ENCODE data around the gene CDIP1. TPM values are rescaled to one million over a fixed set of nuclear protein-coding genes. Genes with fewer than 3 reads are reported as not detected.

CDIP1 gene
- total RNA-seq, 2 donors from 2014 or later, result 17.1 to 26.8 TPM

GRCh38 chr16:4520913-4521312 lies 17.7 kb downstream of the CDIP1 start:
- ATAC-seq (no peak), DNase-seq (no peak)
- intact Hi-C loops (cut with DNase I, micrococcal nuclease), result no loop called here

GRCh38 chr16:4519274-4520058 lies 19.1 kb downstream of the CDIP1 start:
- intact Hi-C loops (cut with DNase I, micrococcal nuclease), result loop anchor here in 1 of 2 donors (10.0 kb wide), 1 partner anchor 65 kb away; no protein-coding TSS in a partner anchor
- DNase-seq, result no peak
- no peak for ATAC-seq

- intact Hi-C loops (cut with DNase I, micrococcal nuclease), result loop anchor here in 1 of 2 donors (10.0 kb wide), 1 partner anchor 67 kb away; no protein-coding TSS in a partner anchor
- ATAC-seq (peak; percentile 46), DNase-seq (no peak)
Observed at GRCh38 chr16:4517812-4518680, 20.5 kb downstream of the CDIP1 start.

- ATAC-seq, result no peak
- intact Hi-C loops (cut with DNase I, micrococcal nuclease), result loop anchor here in 1 of 2 donors (10.0 kb wide), 1 partner anchor 69 kb away; no protein-coding TSS in a partner anchor
Observed at GRCh38 chr16:4515611-4516233, 22.9 kb downstream of the CDIP1 start.

GRCh38 chr16:4514606-4515005 lies 24.0 kb downstream of the CDIP1 start:
- no peak for ATAC-seq
- intact Hi-C loops (cut with DNase I, micrococcal nuclease), result loop anchor here in 1 of 2 donors (10.0 kb wide), 1 partner anchor 70 kb away; no protein-coding TSS in a partner anchor
- DNase-seq, result no peak

More at GRCh38 chr16:4515611-4516233, 22.9 kb downstream of the CDIP1 start:
- DNase-seq, result no peak

- ATAC-seq (no peak), DNase-seq (no peak)
- intact Hi-C loops (cut with DNase I, micrococcal nuclease), result loop anchor here in 1 of 2 donors (10.0 kb wide), 1 partner anchor 71 kb away; no protein-coding TSS in a partner anchor
Observed at GRCh38 chr16:4513881-4514280, 24.7 kb downstream of the CDIP1 start.

GRCh38 chr16:4513086-4513860 lies 25.3 kb downstream of the CDIP1 start:
- intact Hi-C loops (cut with DNase I, micrococcal nuclease), result loop anchor here in 1 of 2 donors (10.0 kb wide), 1 partner anchor 72 kb away; no protein-coding TSS in a partner anchor
- no peak for ATAC-seq
- DNase-seq, result no peak

GRCh38 chr16:4512473-4512872 lies 26.1 kb downstream of the CDIP1 start:
- DNase-seq, result no peak
- intact Hi-C loops (cut with DNase I, micrococcal nuclease), result loop anchor here in 1 of 2 donors (10.0 kb wide), 1 partner anchor 72 kb away; no protein-coding TSS in a partner anchor
- ATAC-seq, result no peak

GRCh38 chr16:4511441-4512082 lies 27.0 kb downstream of the CDIP1 start:
- peak; percentile 68 to 70 for DNase-seq
- intact Hi-C loops (cut with DNase I, micrococcal nuclease), result loop anchor here in 1 of 2 donors (10.0 kb wide), 1 partner anchor 73 kb away; no protein-coding TSS in a partner anchor
- ATAC-seq, result peak; percentile 82

GRCh38 chr16:4510747-4511426 lies 27.7 kb downstream of the CDIP1 start:
- intact Hi-C loops (cut with DNase I, micrococcal nuclease), result loop anchor here in 1 of 2 donors (10.0 kb wide), 1 partner anchor 74 kb away; no protein-coding TSS in a partner anchor
- ATAC-seq (no peak), DNase-seq (no peak)

GRCh38 chr16:4510131-4510530 lies 28.4 kb downstream of the CDIP1 start:
- no peak for DNase-seq
- ATAC-seq, result no peak
- intact Hi-C loops (cut with DNase I, micrococcal nuclease), result loop anchor here in 1 of 2 donors (10.0 kb wide), 1 partner anchor 75 kb away; no protein-coding TSS in a partner anchor

- intact Hi-C loops (cut with DNase I, micrococcal nuclease), result loop anchor here in 1 of 2 donors (5.0 kb wide), 1 partner anchor 38 kb away; no protein-coding TSS in a partner anchor
- ATAC-seq (no peak), DNase-seq (no peak)
Observed at GRCh38 chr16:4509420-4509819, 29.2 kb downstream of the CDIP1 start.

- ATAC-seq, result no peak
- DNase-seq, result no peak
- intact Hi-C loops (cut with DNase I, micrococcal nuclease), result loop anchor here in 1 of 2 donors (5.0 kb wide), 1 partner anchor 38 kb away; no protein-coding TSS in a partner anchor
Observed at GRCh38 chr16:4508806-4509205, 29.8 kb downstream of the CDIP1 start.

GRCh38 chr16:4507588-4508345 lies 30.8 kb downstream of the CDIP1 start:
- DNase-seq (no peak), ATAC-seq (no peak)
- intact Hi-C loops (cut with DNase I, micrococcal nuclease), result loop anchor here in 1 of 2 donors (5.0 kb wide), 1 partner anchor 40 kb away; no protein-coding TSS in a partner anchor

- peak; percentile 70 for ATAC-seq
- intact Hi-C loops (cut with DNase I, micrococcal nuclease), result loop anchor here in 1 of 2 donors (5.0 kb wide), 1 partner anchor 41 kb away; no protein-coding TSS in a partner anchor
- peak; percentile 56 to 57 for DNase-seq
Observed at GRCh38 chr16:4506450-4506849, 32.1 kb downstream of the CDIP1 start.

All from left colon (tissue), 2 donors.